Measurements from ENCODE around the gene CLEC4G. TPM values are rescaled to one million over a fixed set of nuclear protein-coding genes. Genes with fewer than 3 reads are reported as not detected.

Gene CLEC4G
- total and polyA plus RNA-seq, 3 donors from 2014 or later, result 0.71 to 1.2 TPM; not detected in 1

- H3K27me3 ChIP-seq, result no peaks in the 10 kb centered on the region
- no peaks in the 10 kb centered on the region for H3K36me3 ChIP-seq (ENCODE audit: low read depth, missing control alignments)
- 2 to 7% methylated on average over 15 to 66 of the region's 78 CpGs for WGBS, 2 donors
- TF ChIP-seq POLR2A (IDR thresholded peaks at IDR 0.05) (no peak), CTCF (IDR thresholded peaks at IDR 0.05) (no peak)
- DNase-seq, result no peak
- intact Hi-C loops (cut with DNase I; ENCODE audit: low total_unique reads), result no loop called here
- H3K9me3 ChIP-seq, result no peaks in the 10 kb centered on the region
- H3K27ac ChIP-seq, result no peak overlapping the region
- peaks cover 3% of the 10 kb centered on the region for H3K4me1 ChIP-seq
- no peak overlapping the region for H3K4me3 ChIP-seq
These were observed 1.4 kb downstream of the CLEC4G start for GRCh38 chr19:7730286-7731217.

- Histone ChIP-seq H3K27me3 (no peaks in the 10 kb centered on the region), H3K4me1 (peaks cover 3% of the 10 kb centered on the region), H3K9me3 (no peaks in the 10 kb centered on the region), H3K27ac (no peak overlapping the region), H3K36me3 (ENCODE audit: low read depth, missing control alignments) (no peaks in the 10 kb centered on the region), H3K4me3 (no peak overlapping the region)
- 6% methylated on average over 18 to 22 of the region's 34 CpGs for WGBS, 2 donors
- DNase-seq, result no peak
- TF ChIP-seq POLR2A (IDR thresholded peaks at IDR 0.05), result no peak
- TF ChIP-seq CTCF (IDR thresholded peaks at IDR 0.05), result no peak
- intact Hi-C loops (cut with DNase I; ENCODE audit: low total_unique reads), result no loop called here
These were observed 2.1 kb downstream of the CLEC4G start for GRCh38 chr19:7729831-7730285.

GRCh38 chr19:7729211-7729610 lies 2.7 kb downstream of the CLEC4G start:
- intact Hi-C loops (cut with DNase I; ENCODE audit: low total_unique reads), result no loop called here
- Histone ChIP-seq H3K4me1 (peaks cover 3% of the 10 kb centered on the region), H3K36me3 (ENCODE audit: low read depth, missing control alignments) (no peaks in the 10 kb centered on the region), H3K27me3 (no peaks in the 10 kb centered on the region), H3K9me3 (no peaks in the 10 kb centered on the region), H3K27ac (no peak overlapping the region), H3K4me3 (no peak overlapping the region)
- no peak for TF ChIP-seq POLR2A (IDR thresholded peaks at IDR 0.05)
- no peak for TF ChIP-seq CTCF (IDR thresholded peaks at IDR 0.05)
- DNase-seq, result no peak
- WGBS, 2 donors, result 19 to 23% methylated on average over 7 to 16 of the region's 16 CpGs

- no peak overlapping the region for H3K4me3 ChIP-seq
- no peaks in the 10 kb centered on the region for H3K9me3 ChIP-seq
- H3K27ac ChIP-seq, result no peak overlapping the region
- no peaks in the 10 kb centered on the region for H3K27me3 ChIP-seq
- intact Hi-C loops (cut with DNase I; ENCODE audit: low total_unique reads), result no loop called here
- H3K4me1 ChIP-seq, result peaks cover 3% of the 10 kb centered on the region
- no peak for DNase-seq
- WGBS, 2 donors, result 69 to 74% methylated on average over 2 of the region's 2 CpGs
- TF ChIP-seq POLR2A (IDR thresholded peaks at IDR 0.05), result no peak
- H3K36me3 ChIP-seq (ENCODE audit: low read depth, missing control alignments), result no peaks in the 10 kb centered on the region
These were observed 6.1 kb downstream of the CLEC4G start for GRCh38 chr19:7725791-7726190.

- Histone ChIP-seq H3K4me3 (no peak overlapping the region), H3K36me3 (ENCODE audit: low read depth, missing control alignments) (no peaks in the 10 kb centered on the region), H3K4me1 (no peaks in the 10 kb centered on the region), H3K27ac (no peak overlapping the region), H3K9me3 (no peaks in the 10 kb centered on the region), H3K27me3 (no peaks in the 10 kb centered on the region)
- TF ChIP-seq CTCF (IDR thresholded peaks at IDR 0.05) (no peak), POLR2A (IDR thresholded peaks at IDR 0.05) (no peak)
- WGBS, 2 donors, result 77 to 83% methylated on average over 2 to 5 of the region's 5 CpGs
- intact Hi-C loops (cut with DNase I; ENCODE audit: low total_unique reads), result no loop called here
- no peak for DNase-seq
These were observed 9.7 kb downstream of the CLEC4G start for GRCh38 chr19:7722231-7722651.
